Omental fat pad (tissue), 4 donors: ENCODE measurements around the gene IL4R. TPM values are rescaled to one million over a fixed set of nuclear protein-coding genes. Genes with fewer than 3 reads are reported as not detected.

Experiments used
- ATAC-seq: fragments of 150-250 bp; one replicate; pipeline ENCODE4 v1.9.1; 2016; ENCODE audit warnings: mild to moderate bottlenecking, moderate library complexity; ENCODE audit not compliant: low FRiP score
- DNase-seq: peaks from one replicate; pipeline ENCODE4 v3.0.0-alpha.2; 2019; ENCODE audit warnings: low spot score
- CTCF ChIP-seq, 3 donors: fragments of 450-650 bp; IDR thresholded peaks; one replicate each; pipeline ENCODE4 v1.5.1; 2016 to 2017; ENCODE audit warnings: antibody characterized with exemption in 3 of 3, mild to moderate bottlenecking in 3 of 3, moderate library complexity in 2 of 3
- total RNA-seq, 4 donors: library from RNA; depleted of rRNA; stranded (reverse); fragments of >200 nt; gene quantifications; one replicate each; pipeline ENCODE4 v1.1.0, GENCODE V29; 2016

IL4R gene
- total RNA-seq, 4 donors from 2014 or later = 36.9 to 162 (median 47.3) TPM

GRCh38 chr16:27410761-27411160, 97.0 kb downstream of the IL4R start:
- no peak for ATAC-seq
- TF ChIP-seq CTCF (IDR thresholded peaks at IDR 0.05) = no peak
- DNase-seq = no peak

DNA sequence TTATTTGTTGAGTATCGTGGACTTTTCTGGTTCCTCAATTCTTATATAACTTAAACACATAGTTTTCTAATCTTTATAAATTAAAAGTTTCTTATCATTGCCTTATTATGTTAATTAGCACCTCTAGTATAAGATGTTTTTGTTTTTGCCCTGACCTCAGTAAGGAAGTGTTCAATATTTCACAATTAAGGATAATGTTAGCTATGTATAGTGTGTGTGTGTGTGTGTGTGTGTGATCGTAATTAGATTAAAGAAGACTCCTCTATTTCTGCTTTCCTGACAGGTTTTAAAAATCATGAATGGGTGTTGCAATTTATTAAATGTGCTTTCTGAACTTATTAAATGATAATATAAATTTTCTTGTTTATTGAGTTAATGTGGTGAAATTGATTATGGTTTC, 100.2 kb downstream of the IL4R start:
- DNase-seq (no peak), ATAC-seq (no peak)
- no peak for TF ChIP-seq CTCF (IDR thresholded peaks at IDR 0.05)

Other genes starting within 250 kb of the IL4R start
- not detected for gene C16orf82, start 247.0 kb upstream of the IL4R start, total RNA-seq
- 1 to 10 TPM; 2.0 to 4.6 (median 2.6) TPM for gene KDM8, start 110.4 kb upstream of the IL4R start, total RNA-seq
- gene NSMCE1, start 45.2 kb upstream of the IL4R start, total RNA-seq = 10 to 100 TPM; 30.3 to 53.0 (median 43.9) TPM
- 1 to 10 TPM in 1 of 4 donors, under 1 TPM in 2, not detected in 1; 0.19 to 1.3 (median 0.25) TPM for gene IL21R, start 88.2 kb downstream of the IL4R start, total RNA-seq
- 10 to 100 TPM; 38.5 to 57.2 (median 41.0) TPM for gene GTF3C1, start 235.9 kb downstream of the IL4R start, total RNA-seq
- 10 to 100 TPM; 18.1 to 22.9 (median 20.0) TPM for gene KATNIP, start 236.2 kb downstream of the IL4R start, total RNA-seq